SK-N-SH (cell line): ENCODE data around the gene FA2H. TPM values are rescaled to one million over a fixed set of nuclear protein-coding genes. Genes with fewer than 3 reads are reported as not detected.

Experiments used
- CTCF ChIA-PET: fragments of 300-600, 350-600 bp; formaldehyde crosslinking; extraction: SDS; loops from one replicate; lab custom pipeline; 2021; lab: Yijun Ruan, JAX
- POLR2A ChIA-PET: fragments of 350-600 bp; sonication (Branson Sonifier 250); formaldehyde crosslinking; extraction: SDS; loops from one replicate; lab custom pipeline; 2020; ENCODE audit warnings: antibody characterized with exemption, inconsistent platforms; lab: Yijun Ruan, JAX
- DNase-seq: peaks from one replicate; pipeline ENCODE4 v3.0.0; 2012
- H2AFZ ChIP-seq: fragments of 200-600 bp; sonication (generic); 2 replicates; pipeline ENCODE4 v1.8.1; 2016; ENCODE audit warnings: antibody characterized with exemption, mild to moderate bottlenecking, low read depth
- H3F3A ChIP-seq: fragments of 200-600 bp; sonication (generic); replicated peaks from 2 replicates; pipeline ENCODE3; 2016; ENCODE audit warnings: antibody characterized with exemption, mild to moderate bottlenecking; ENCODE audit not compliant: insufficient read depth
- H3K27ac ChIP-seq, 2 experiments: fragments of 200-500 bp in 1 of 2; fragments of 200-600 bp in 1 of 2; sonication (Bioruptor generic) in 1 of 2; sonication (generic), shearing (Covaris generic) in 1 of 2; 2 replicates each; pipeline versions ENCODE4 v1.5.1 to v1.6.1; 2014 to 2016; ENCODE audit warnings: low read depth in 2 of 2, inconsistent platforms in 1 of 2, low read length in 1 of 2, mild to moderate bottlenecking in 1 of 2, mixed read lengths in 1 of 2
- H3K27me3 ChIP-seq: fragments of 200-600 bp; sonication (generic), shearing (Covaris generic); 2 replicates; pipeline ENCODE4 v1.6.1; 2016; ENCODE audit warnings: mixed run types; ENCODE audit not compliant: insufficient read depth
- H3K36me3 ChIP-seq, 2 experiments: fragments of 200-500 bp in 1 of 2; fragments of 200-600 bp in 1 of 2; sonication (Bioruptor generic) in 1 of 2; sonication (generic) in 1 of 2; replicated peaks in 1 of 2; 2 replicates each; pipeline versions ENCODE3 to v1.5.1; 2014 to 2016; ENCODE audit warnings: low read length in 1 of 2, mild to moderate bottlenecking in 1 of 2; ENCODE audit not compliant: insufficient read depth in 2 of 2, control insufficient read depth in 1 of 2
- H3K4me1 ChIP-seq, 2 experiments: fragments of 200-500 bp in 1 of 2; fragments of 200-600 bp in 1 of 2; sonication (Bioruptor generic) in 1 of 2; sonication (generic), shearing (Covaris generic) in 1 of 2; 2 replicates each; pipeline versions ENCODE4 v1.5.1 to v1.6.1; 2014 to 2016; ENCODE audit warnings: low read depth in 1 of 2, low read length in 1 of 2, mixed run types in 1 of 2; ENCODE audit not compliant: insufficient read depth in 2 of 2, control insufficient read depth in 1 of 2
- H3K4me2 ChIP-seq: fragments of 200-600 bp; sonication (generic), shearing (Covaris generic); 2 replicates; pipeline ENCODE4 v1.6.1; 2017; ENCODE audit warnings: mixed run types
- H3K4me3 ChIP-seq, 2 experiments: fragments of 200-500 bp in 1 of 2; fragments of 200-600 bp in 1 of 2; sonication (Bioruptor generic) in 1 of 2; sonication (generic), shearing (Covaris generic) in 1 of 2; 2 replicates each; pipeline versions ENCODE4 v1.5.1 to v1.8.1; 2014 to 2016; ENCODE audit warnings: low read depth in 2 of 2, inconsistent platforms in 1 of 2, low read length in 1 of 2, mild to moderate bottlenecking in 1 of 2, mixed read lengths in 1 of 2, moderate library complexity in 1 of 2
- H3K79me2 ChIP-seq: fragments of 200-600 bp; sonication (generic); 2 replicates; pipeline ENCODE4 v1.8.1; 2017; ENCODE audit warnings: mild to moderate bottlenecking; ENCODE audit not compliant: insufficient read depth
- H3K9ac ChIP-seq: fragments of 200-600 bp; sonication (generic); 2 replicates; pipeline ENCODE4 v1.6.1; 2017; ENCODE audit warnings: mixed run types
- H3K9me2 ChIP-seq: fragments of 200-600 bp; sonication (generic); 2 replicates; pipeline ENCODE4 v1.6.1; 2017; ENCODE audit warnings: mixed run types
- H3K9me3 ChIP-seq: fragments of 200-600 bp; sonication (generic); 2 replicates; pipeline ENCODE4 v1.6.1; 2017; ENCODE audit warnings: mixed run types, mild to moderate bottlenecking, moderate library complexity
- H4K20me1 ChIP-seq: fragments of 200-600 bp; sonication (generic); 2 replicates; pipeline ENCODE4 v1.6.1; 2017; ENCODE audit warnings: mild to moderate bottlenecking, mixed run types; ENCODE audit not compliant: insufficient read depth
- ELF1 ChIP-seq: IDR thresholded peaks from 2 replicates; pipeline ENCODE4 v1.4.0; 2012
- EP300 ChIP-seq, 2 experiments: IDR thresholded peaks; 2 replicates each; pipeline versions ENCODE4 v1.4.0 to v1.6.1; 2012; ENCODE audit warnings: borderline replicate concordance in 1 of 2, low read depth in 1 of 2, low read length in 1 of 2
- FOXJ3 ChIP-seq: sonication (generic); formaldehyde crosslinking; IDR thresholded peaks from 2 replicates; pipeline ENCODE4 v1.5.1; 2020; ENCODE audit warnings: mild to moderate bottlenecking, missing genetic modification reagents
- MAX ChIP-seq: IDR thresholded peaks from 2 replicates; pipeline ENCODE4 v1.4.0; 2012; ENCODE audit warnings: low read depth
- MEF2A ChIP-seq: IDR thresholded peaks from 2 replicates; pipeline ENCODE4 v1.4.0; 2012; ENCODE audit warnings: low read depth, borderline replicate concordance
- NFIC ChIP-seq: IDR thresholded peaks from 2 replicates; pipeline ENCODE4 v1.4.0; 2012; ENCODE audit warnings: borderline replicate concordance
- RAD21 ChIP-seq: IDR thresholded peaks from 2 replicates; pipeline ENCODE4 v1.6.1; 2012; ENCODE audit warnings: mild to moderate bottlenecking, low read length
- REST ChIP-seq: IDR thresholded peaks from 2 replicates; pipeline ENCODE4 v1.6.1; 2012; ENCODE audit warnings: mild to moderate bottlenecking, low read depth, low read length, moderate library complexity
- SIN3A ChIP-seq: IDR thresholded peaks from 2 replicates; pipeline ENCODE4 v1.6.1; 2012; ENCODE audit warnings: low read depth, mild to moderate bottlenecking, low read length, moderate library complexity, borderline replicate concordance
- TCF12 ChIP-seq: IDR thresholded peaks from 2 replicates; pipeline ENCODE4 v1.4.0; 2012
- TEAD4 ChIP-seq: IDR thresholded peaks from 2 replicates; pipeline ENCODE4 v1.4.0; 2012; ENCODE audit warnings: mild to moderate bottlenecking, borderline replicate concordance; ENCODE audit not compliant: insufficient read depth
- WGBS: methylation state at CpG from one replicate; pipeline ENCODE4 v1.1.6; 2017; ENCODE audit warnings: low lambda C conversion rate; 5-methylcytosine and 5-hydroxymethylcytosine counted together
- polyA plus RNA-seq, 3 experiments: library from polyadenylated mRNA; depleted of rRNA; stranded (reverse); fragments of >200 nt; gene quantifications; 2 replicates each; pipeline ENCODE4 v1.2.3, GENCODE V29; 2012

Gene FA2H
- polyA plus RNA-seq, 1 of the 3 experiments (the other 2 are of a cell fraction), result not detected

- no peak overlapping the region for H3K27ac ChIP-seq
- H3K4me1 ChIP-seq, result peaks cover 0 to 2% of the 10 kb centered on the region in 2 experiments; a peak in 1 of 4 replicates
- TF ChIP-seq SIN3A (no peak), RAD21 (no peak), MAX (no peak), REST (no peak), NFIC (no peak)
- H3K27me3 ChIP-seq, result no peaks in the 10 kb centered on the region
- H3F3A ChIP-seq, result no peaks in the 10 kb centered on the region
- no peaks in the 10 kb centered on the region for H3K36me3 ChIP-seq
- ChIA-PET POLR2A (no interaction called here), CTCF (no interaction called here)
- H4K20me1 ChIP-seq, result no peaks in the 10 kb centered on the region
- no peak overlapping the region for H3K4me2 ChIP-seq
- H2AFZ ChIP-seq, result no peak overlapping the region
- H3K9me2 ChIP-seq, result no peaks in the 10 kb centered on the region
- H3K9me3 ChIP-seq, result no peaks in the 10 kb centered on the region
- H3K9ac ChIP-seq, result no peak overlapping the region
- 86% methylated on average over 11 of the region's 11 CpGs for WGBS
- no peaks in the 10 kb centered on the region for H3K79me2 ChIP-seq
- DNase-seq, result no peak
- no peak overlapping the region for H3K4me3 ChIP-seq
Observed at GRCh38 chr16:74682556-74682955, 92.1 kb downstream of the FA2H start.

- POLR2A ChIA-PET, result interaction anchor here (0.5 kb wide), 1 partner anchor 60 kb away, joined by 3 read pairs; no protein-coding TSS in a partner anchor
Observed at GRCh38 chr16:74680681-74681080, 93.9 kb downstream of the FA2H start.

GRCh38 chr16:74679983-74680382 lies 94.6 kb downstream of the FA2H start:
- H3F3A ChIP-seq, result no peaks in the 10 kb centered on the region
- CTCF ChIA-PET, result interaction anchor here (1.7 kb wide), 1 partner anchor 28 kb away, joined by 4 read pairs; no protein-coding TSS in a partner anchor
- no peaks in the 10 kb centered on the region for H3K79me2 ChIP-seq
- no peaks in the 10 kb centered on the region for H3K27me3 ChIP-seq
- no peaks in the 10 kb centered on the region for H4K20me1 ChIP-seq
- DNase-seq, result no peak
- H3K9ac ChIP-seq, result no peak overlapping the region
- no peaks in the 10 kb centered on the region for H3K9me2 ChIP-seq
- no peak overlapping the region for H3K27ac ChIP-seq
- no peak overlapping the region for H3K4me2 ChIP-seq
- TF ChIP-seq MEF2A, result no peak
- no peak for TF ChIP-seq EP300 (IDR thresholded peaks at IDR 0.05; ENCODE audit: borderline replicate concordance in 1 of 2, low read depth in 1 of 2, low read length in 1 of 2)
- H3K36me3 ChIP-seq, result no peaks in the 10 kb centered on the region
- 52% methylated on average over 2 of the region's 2 CpGs for WGBS
- peaks cover 0 to 2% of the 10 kb centered on the region in 2 experiments; a peak in 1 of 4 replicates for H3K4me1 ChIP-seq
- H3K9me3 ChIP-seq, result no peaks in the 10 kb centered on the region
- POLR2A ChIA-PET, result interaction anchor here (0.5 kb wide), 1 partner anchor 60 kb away, joined by 3 read pairs; no protein-coding TSS in a partner anchor
- no peak overlapping the region for H3K4me3 ChIP-seq
- H2AFZ ChIP-seq, result no peak overlapping the region

More at GRCh38 chr16:74680681-74681080, 93.9 kb downstream of the FA2H start:
- no peak for DNase-seq
- 65% methylated on average over 6 of the region's 6 CpGs for WGBS
- TF ChIP-seq TEAD4, result no peak
- TF ChIP-seq ELF1, result no peak
- TF ChIP-seq TCF12, result no peak
- no peak for TF ChIP-seq RAD21
- no peak for TF ChIP-seq FOXJ3 (CRISPR knock-in tag)
- H2AFZ ChIP-seq, result no peak overlapping the region
- no peaks in the 10 kb centered on the region for H4K20me1 ChIP-seq
- CTCF ChIA-PET, result no interaction called here
- no peaks in the 10 kb centered on the region for H3K27me3 ChIP-seq
- H3K27ac ChIP-seq, result no peak overlapping the region
- no peaks in the 10 kb centered on the region for H3K79me2 ChIP-seq
- H3K36me3 ChIP-seq, result no peaks in the 10 kb centered on the region
- no peaks in the 10 kb centered on the region for H3K9me2 ChIP-seq
- H3K4me2 ChIP-seq, result no peak overlapping the region
- no peak overlapping the region for H3K4me3 ChIP-seq
- no peak overlapping the region for H3K9ac ChIP-seq
- peaks cover 0 to 2% of the 10 kb centered on the region in 2 experiments; a peak in 1 of 4 replicates for H3K4me1 ChIP-seq
- no peaks in the 10 kb centered on the region for H3K9me3 ChIP-seq
- H3F3A ChIP-seq, result no peaks in the 10 kb centered on the region
